ENCODE data around the gene HS3ST3A1. TPM values are rescaled to one million over a fixed set of nuclear protein-coding genes. Genes with fewer than 3 reads are reported as not detected.

The HS3ST3A1 gene
- total RNA-seq, 1 donor from 2014 or later: 14.7 TPM

DNA sequence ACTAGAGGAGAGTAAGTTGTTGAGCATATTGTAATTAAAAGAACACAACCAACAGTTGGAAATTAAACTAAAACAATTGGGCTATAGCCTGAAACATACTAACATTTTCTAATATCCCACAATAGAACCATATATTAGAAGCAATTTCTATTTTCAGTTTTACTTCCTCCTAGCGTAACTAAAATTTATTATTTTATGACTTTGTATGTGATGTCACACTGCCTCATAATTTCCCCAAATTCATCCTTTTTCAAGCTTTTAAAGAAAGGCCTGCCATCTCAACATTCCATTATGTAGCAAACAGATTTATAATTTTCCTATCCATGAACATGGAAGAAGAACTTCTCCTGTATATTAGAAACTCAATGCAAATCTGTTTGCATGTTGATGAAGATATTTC, 110.2 kb downstream of the HS3ST3A1 start:
- Mint-ChIP-seq H3K27ac (ENCODE audit: unreplicated experiment) (no peak overlapping the region), H3K27me3 (ENCODE audit: low read depth) (no peaks in the 10 kb centered on the region), H3K4me1 (peaks cover 10% of the 10 kb centered on the region), H3K9me3 (peaks cover 4% of the 10 kb centered on the region), H3K36me3 (ENCODE audit: low read depth) (peaks cover 24% of the 10 kb centered on the region), H3K4me3 (no peak overlapping the region)
- TF ChIP-seq, protein P1, sequence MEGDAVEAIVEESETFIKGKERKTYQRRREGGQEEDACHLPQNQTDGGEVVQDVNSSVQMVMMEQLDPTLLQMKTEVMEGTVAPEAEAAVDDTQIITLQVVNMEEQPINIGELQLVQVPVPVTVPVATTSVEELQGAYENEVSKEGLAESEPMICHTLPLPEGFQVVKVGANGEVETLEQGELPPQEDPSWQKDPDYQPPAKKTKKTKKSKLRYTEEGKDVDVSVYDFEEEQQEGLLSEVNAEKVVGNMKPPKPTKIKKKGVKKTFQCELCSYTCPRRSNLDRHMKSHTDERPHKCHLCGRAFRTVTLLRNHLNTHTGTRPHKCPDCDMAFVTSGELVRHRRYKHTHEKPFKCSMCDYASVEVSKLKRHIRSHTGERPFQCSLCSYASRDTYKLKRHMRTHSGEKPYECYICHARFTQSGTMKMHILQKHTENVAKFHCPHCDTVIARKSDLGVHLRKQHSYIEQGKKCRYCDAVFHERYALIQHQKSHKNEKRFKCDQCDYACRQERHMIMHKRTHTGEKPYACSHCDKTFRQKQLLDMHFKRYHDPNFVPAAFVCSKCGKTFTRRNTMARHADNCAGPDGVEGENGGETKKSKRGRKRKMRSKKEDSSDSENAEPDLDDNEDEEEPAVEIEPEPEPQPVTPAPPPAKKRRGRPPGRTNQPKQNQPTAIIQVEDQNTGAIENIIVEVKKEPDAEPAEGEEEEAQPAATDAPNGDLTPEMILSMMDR (conservative IDR thresholded peaks at IDR 0.05): no peak
- no peak for DNase-seq (ENCODE audit: low read depth, low spot score)

DNA sequence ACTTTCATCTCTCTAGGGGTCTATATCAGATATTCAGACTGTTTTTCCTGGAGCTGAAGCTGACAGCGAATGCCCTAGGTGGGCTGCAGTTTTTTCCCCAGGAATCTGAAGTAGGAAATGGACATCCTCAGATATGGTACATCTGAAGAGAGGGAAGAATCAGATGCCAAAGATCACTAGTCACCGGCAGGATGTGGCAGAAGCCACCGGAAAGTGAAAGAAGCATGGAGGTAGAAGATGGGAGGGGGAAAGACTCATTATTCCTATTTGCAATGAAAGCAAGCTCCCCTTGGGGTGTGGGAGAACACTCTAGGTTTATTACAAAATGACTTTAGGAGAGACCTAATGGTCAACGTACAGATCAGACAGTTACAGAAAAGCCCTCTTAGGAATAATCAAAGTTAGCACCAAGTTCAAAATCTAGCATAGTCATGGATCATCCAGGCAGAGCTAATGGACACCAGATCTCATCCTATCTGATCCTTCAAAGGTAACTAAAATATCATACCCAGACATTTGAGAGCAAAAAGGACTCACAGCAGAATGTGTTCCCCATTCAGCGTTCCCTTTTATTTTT, 110.7 kb downstream of the HS3ST3A1 start:
- H3K4me3 Mint-ChIP-seq: no peak overlapping the region
- no peak overlapping the region for H3K27ac Mint-ChIP-seq (ENCODE audit: unreplicated experiment)
- TF ChIP-seq, protein P1 (conservative IDR thresholded peaks at IDR 0.05): no peak
- peaks cover 24% of the 10 kb centered on the region for H3K36me3 Mint-ChIP-seq (ENCODE audit: low read depth)
- peaks cover 10% of the 10 kb centered on the region for H3K4me1 Mint-ChIP-seq
- H3K27me3 Mint-ChIP-seq (ENCODE audit: low read depth): no peaks in the 10 kb centered on the region
- no peak for DNase-seq (ENCODE audit: low read depth, low spot score)
- H3K9me3 Mint-ChIP-seq: peaks cover 4% of the 10 kb centered on the region

DNA sequence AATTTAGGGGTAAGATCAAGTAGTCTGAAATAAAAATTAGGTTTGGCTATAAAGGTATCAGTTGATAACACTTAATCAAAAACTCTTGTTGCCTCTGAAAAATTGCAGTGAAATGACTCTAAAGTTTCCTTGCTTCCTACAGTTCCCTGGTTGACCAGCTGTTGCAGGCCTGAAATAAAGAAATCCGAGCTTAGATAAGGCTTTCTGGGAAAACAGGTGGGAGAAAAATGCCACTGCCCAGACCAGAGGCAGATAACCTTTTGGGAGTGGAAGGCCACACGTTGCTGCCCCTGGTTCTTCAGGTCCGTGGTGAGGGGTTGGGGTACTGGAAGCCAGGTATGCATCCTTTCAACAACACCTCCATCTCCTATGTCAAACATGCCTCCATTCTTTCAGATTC, 111.3 kb downstream of the HS3ST3A1 start:
- Mint-ChIP-seq H3K36me3 (ENCODE audit: low read depth) (peaks cover 19% of the 10 kb centered on the region), H3K27ac (ENCODE audit: unreplicated experiment) (no peak overlapping the region), H3K27me3 (ENCODE audit: low read depth) (no peaks in the 10 kb centered on the region), H3K4me3 (no peak overlapping the region), H3K9me3 (peaks cover 2% of the 10 kb centered on the region), H3K4me1 (peaks cover 10% of the 10 kb centered on the region)
- no peak for DNase-seq (ENCODE audit: low read depth, low spot score)
- TF ChIP-seq, protein P1 (conservative IDR thresholded peaks at IDR 0.05): no peak

DNA sequence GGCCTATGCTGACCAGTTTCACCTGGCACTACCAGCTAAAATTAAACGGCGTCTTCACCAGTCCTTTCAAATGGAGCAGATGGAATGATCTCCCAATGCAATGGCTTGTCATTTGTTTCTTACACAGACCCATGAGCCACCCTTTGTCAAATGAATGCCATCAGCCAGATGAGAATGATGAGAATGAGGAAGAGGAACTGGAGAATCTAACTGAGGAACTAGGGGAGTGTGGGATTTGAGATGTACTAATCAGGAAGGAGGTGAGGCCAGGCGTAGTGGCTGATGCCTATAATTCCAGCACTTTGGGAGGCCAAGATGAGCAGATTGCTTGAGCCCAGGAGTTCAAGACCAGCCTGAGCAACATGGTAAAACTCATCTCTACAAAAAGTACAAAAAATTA, 116.4 kb downstream of the HS3ST3A1 start:
- Mint-ChIP-seq H3K27ac (ENCODE audit: unreplicated experiment) (no peak overlapping the region), H3K27me3 (ENCODE audit: low read depth) (no peaks in the 10 kb centered on the region), H3K9me3 (peaks cover 14% of the 10 kb centered on the region), H3K4me3 (no peak overlapping the region), H3K4me1 (no peaks in the 10 kb centered on the region), H3K36me3 (ENCODE audit: low read depth) (peaks cover 16% of the 10 kb centered on the region)
- TF ChIP-seq, protein P1 (conservative IDR thresholded peaks at IDR 0.05): no peak
- DNase-seq (ENCODE audit: low read depth, low spot score): no peak

DNA sequence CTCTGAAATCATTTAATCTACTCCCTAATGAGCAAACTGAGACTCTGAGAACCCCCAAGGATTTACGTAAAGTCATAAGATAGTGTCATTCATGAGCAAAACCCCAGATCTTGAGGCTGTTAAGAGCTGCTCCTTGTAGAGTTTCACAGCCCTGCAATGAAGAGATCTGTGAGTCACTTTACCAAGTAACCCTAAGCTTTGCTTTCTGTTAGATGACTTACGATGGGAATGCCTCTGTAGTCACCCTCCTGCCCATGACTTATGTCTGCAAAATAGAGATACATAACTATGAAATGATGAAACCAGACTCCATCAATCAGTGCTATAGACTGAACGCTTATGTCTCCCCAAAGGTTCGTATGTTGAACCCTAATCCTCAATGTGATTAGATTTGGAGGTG, 117.7 kb downstream of the HS3ST3A1 start:
- Mint-ChIP-seq H3K27ac (ENCODE audit: unreplicated experiment) (no peak overlapping the region), H3K27me3 (ENCODE audit: low read depth) (no peaks in the 10 kb centered on the region), H3K4me3 (no peak overlapping the region), H3K36me3 (ENCODE audit: low read depth) (peaks cover 22% of the 10 kb centered on the region), H3K9me3 (peaks cover 21% of the 10 kb centered on the region), H3K4me1 (no peaks in the 10 kb centered on the region)
- no peak for DNase-seq (ENCODE audit: low read depth, low spot score)
- TF ChIP-seq, protein P1 (conservative IDR thresholded peaks at IDR 0.05): no peak

All from neural crest cell (in vitro differentiated cells).